ENCODE measurements around the gene TSPAN9.

TSPAN9 gene

DNA sequence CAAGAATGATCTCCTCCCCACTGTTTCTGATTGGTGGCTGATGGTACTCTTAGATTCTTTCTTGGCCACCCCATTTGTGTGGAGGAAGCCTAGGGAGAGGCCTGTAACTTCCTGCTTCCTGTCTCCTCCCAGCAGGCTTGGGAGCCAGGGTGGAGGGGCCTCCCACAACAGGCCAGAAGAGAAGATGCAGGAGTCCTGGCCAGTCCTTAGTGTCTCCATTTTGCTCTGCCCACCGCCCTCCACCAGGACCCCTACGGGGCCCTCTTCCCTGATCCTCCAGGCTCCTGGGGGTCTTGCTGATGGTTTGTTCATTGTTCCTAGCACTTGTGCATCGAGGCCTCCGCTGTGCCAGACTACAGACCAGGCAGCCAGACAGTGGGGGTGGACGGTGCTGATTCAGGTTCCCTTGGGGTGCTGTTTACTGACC is 6.8 kb downstream of the TSPAN9 start:
- H3K4me3 ChIP-seq (ENCODE audit: low read depth, low read length), result peak overlapping the region; percentile 18
- no peak overlapping the region for H3K9ac ChIP-seq (ENCODE audit: low read depth, low read length)
- no peaks in the 10 kb centered on the region for H3K27me3 ChIP-seq (ENCODE audit: control insufficient read depth, insufficient read depth, low read length)
- no peaks in the 10 kb centered on the region for H3K9me3 ChIP-seq (ENCODE audit: control insufficient read depth, insufficient read depth, low read length)
- no peaks in the 10 kb centered on the region for H3K36me3 ChIP-seq (ENCODE audit: control insufficient read depth, insufficient read depth, low read length)
- H3K4me1 ChIP-seq (ENCODE audit: control insufficient read depth, insufficient read depth, low read length), result peaks cover 11% of the 10 kb centered on the region

DNA sequence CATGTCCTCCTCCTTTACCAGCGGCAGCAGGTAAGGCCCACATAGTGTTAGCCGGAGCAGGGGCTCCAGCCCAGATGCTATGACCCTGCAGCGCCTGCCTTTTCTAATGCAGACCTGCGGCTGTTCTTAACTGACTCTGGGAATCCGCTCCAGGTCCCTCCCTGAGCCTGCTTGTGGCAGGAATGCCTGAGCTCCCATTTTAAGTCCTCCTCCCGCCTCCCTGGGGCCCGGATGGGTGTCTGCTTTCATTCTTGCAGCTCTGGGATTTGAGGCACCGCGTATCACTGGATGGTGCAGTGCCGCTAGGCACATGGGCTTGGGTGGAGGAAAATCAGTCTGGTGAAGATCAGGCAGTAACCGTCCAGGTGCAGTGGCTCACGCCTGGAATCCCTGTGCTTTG is 7.6 kb downstream of the TSPAN9 start:
- no peak overlapping the region for H3K4me3 ChIP-seq (ENCODE audit: low read depth, low read length)
- H3K9ac ChIP-seq (ENCODE audit: low read depth, low read length), result no peak overlapping the region
- H3K36me3 ChIP-seq (ENCODE audit: control insufficient read depth, insufficient read depth, low read length), result no peaks in the 10 kb centered on the region
- no peaks in the 10 kb centered on the region for H3K27me3 ChIP-seq (ENCODE audit: control insufficient read depth, insufficient read depth, low read length)
- peaks cover 11% of the 10 kb centered on the region for H3K4me1 ChIP-seq (ENCODE audit: control insufficient read depth, insufficient read depth, low read length)
- no peaks in the 10 kb centered on the region for H3K9me3 ChIP-seq (ENCODE audit: control insufficient read depth, insufficient read depth, low read length)

DNA sequence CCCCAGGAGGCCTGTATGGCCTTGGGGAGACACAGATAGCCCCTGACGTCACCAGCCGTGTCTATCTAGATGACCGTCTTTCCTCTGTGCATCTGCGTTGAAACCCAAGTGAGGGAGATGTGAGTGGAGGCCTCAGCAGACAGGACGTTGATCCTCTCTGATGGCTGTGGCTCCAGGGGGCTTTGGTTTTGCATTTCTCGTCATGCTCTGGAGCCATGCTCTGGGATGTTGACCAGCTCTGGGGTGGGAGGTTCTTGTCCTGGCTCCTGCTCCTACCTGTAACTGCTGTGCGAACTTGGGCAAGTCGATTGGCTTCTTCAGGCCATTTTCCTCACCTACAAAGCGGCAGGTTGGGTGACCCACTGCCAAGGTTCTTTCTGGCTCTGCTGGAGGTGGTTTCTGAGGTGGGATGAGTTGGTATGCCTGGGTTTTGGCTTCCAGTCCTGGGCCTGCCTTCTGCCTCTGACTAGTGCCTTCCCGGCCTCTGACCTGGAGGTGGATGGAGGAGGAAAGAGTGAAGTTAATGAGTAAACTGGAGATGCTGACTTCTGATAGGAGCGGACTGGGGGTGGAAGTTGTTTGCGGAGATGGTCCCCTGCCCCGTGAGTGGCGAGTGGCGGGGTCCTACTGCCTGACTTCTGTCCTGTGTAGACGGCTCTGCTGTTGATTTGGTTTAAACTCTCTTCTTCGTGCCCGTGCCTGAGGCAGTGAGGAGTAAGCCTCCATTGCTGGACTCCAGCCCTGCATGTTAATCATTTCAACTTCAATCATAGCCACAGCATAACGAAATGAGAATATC is 8.4 kb downstream of the TSPAN9 start:
- no peak overlapping the region for H3K4me3 ChIP-seq (ENCODE audit: low read depth, low read length)
- H3K9ac ChIP-seq (ENCODE audit: low read depth, low read length), result no peak overlapping the region
- H3K27me3 ChIP-seq (ENCODE audit: control insufficient read depth, insufficient read depth, low read length), result no peaks in the 10 kb centered on the region

DNA sequence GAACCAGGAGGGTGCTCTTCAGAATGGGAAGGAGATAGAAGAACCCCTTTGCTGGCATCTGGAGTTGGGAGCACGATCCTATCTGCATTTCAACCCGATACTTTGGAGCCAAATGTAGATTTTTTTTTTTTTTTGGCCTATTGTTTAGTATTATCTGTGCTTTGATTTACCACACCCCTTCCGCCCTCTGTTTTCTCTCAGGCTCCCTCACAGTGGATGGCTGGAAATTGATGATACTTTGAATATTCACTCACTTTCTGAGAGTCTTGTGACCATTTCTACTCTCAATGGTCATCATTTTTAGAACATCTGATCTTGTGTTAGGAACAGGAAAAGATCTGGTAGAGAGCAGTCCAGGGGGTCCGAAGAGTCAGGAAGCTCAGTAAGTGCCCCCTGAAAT is 9.0 kb downstream of the TSPAN9 start:
- peaks cover 11% of the 10 kb centered on the region for H3K4me1 ChIP-seq (ENCODE audit: control insufficient read depth, insufficient read depth, low read length)
- no peak overlapping the region for H3K4me3 ChIP-seq (ENCODE audit: low read depth, low read length)
- H3K27me3 ChIP-seq (ENCODE audit: control insufficient read depth, insufficient read depth, low read length), result no peaks in the 10 kb centered on the region
- H3K9me3 ChIP-seq (ENCODE audit: control insufficient read depth, insufficient read depth, low read length), result no peaks in the 10 kb centered on the region
- no peaks in the 10 kb centered on the region for H3K36me3 ChIP-seq (ENCODE audit: control insufficient read depth, insufficient read depth, low read length)
- no peak overlapping the region for H3K9ac ChIP-seq (ENCODE audit: low read depth, low read length)

More for the DNA sequence above, 8.4 kb downstream of the TSPAN9 start:
- Histone ChIP-seq H3K36me3 (ENCODE audit: control insufficient read depth, insufficient read depth, low read length) (no peaks in the 10 kb centered on the region), H3K4me1 (ENCODE audit: control insufficient read depth, insufficient read depth, low read length) (peaks cover 11% of the 10 kb centered on the region), H3K9me3 (ENCODE audit: control insufficient read depth, insufficient read depth, low read length) (no peaks in the 10 kb centered on the region)

DNA sequence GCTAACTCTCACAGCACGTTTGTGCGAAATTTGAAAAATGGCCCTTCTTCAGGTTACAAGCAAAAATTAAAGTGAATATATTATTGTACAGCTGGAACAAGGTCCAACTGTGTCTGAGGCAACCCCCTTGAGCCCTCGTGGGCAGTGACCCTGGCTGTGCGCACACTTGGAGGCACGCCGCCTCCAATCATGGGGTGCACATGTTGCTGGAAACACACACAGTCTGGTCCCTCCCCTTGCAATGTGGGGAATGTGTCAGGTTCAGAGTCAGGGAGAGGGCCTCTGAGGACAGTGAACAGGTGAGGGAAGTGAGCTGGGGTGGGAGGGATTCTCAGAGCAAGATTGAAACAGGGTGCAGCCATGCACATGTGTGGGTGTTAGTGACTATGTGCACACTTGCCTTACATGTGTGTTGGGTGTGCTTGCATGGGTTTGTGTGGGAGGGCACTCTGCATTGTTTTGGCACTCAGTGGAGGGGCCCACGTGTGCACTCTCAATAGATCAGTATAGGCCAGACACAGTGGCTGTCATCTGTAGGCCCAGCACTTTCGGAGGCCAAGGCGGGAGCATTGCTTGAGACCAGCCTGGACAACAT is 9.6 kb downstream of the TSPAN9 start:
- Histone ChIP-seq H3K9me3 (ENCODE audit: control insufficient read depth, insufficient read depth, low read length) (no peaks in the 10 kb centered on the region), H3K9ac (ENCODE audit: low read depth, low read length) (no peak overlapping the region), H3K4me3 (ENCODE audit: low read depth, low read length) (no peak overlapping the region), H3K36me3 (ENCODE audit: control insufficient read depth, insufficient read depth, low read length) (no peaks in the 10 kb centered on the region), H3K27me3 (ENCODE audit: control insufficient read depth, insufficient read depth, low read length) (no peaks in the 10 kb centered on the region), H3K4me1 (ENCODE audit: control insufficient read depth, insufficient read depth, low read length) (peaks cover 11% of the 10 kb centered on the region)

DNA sequence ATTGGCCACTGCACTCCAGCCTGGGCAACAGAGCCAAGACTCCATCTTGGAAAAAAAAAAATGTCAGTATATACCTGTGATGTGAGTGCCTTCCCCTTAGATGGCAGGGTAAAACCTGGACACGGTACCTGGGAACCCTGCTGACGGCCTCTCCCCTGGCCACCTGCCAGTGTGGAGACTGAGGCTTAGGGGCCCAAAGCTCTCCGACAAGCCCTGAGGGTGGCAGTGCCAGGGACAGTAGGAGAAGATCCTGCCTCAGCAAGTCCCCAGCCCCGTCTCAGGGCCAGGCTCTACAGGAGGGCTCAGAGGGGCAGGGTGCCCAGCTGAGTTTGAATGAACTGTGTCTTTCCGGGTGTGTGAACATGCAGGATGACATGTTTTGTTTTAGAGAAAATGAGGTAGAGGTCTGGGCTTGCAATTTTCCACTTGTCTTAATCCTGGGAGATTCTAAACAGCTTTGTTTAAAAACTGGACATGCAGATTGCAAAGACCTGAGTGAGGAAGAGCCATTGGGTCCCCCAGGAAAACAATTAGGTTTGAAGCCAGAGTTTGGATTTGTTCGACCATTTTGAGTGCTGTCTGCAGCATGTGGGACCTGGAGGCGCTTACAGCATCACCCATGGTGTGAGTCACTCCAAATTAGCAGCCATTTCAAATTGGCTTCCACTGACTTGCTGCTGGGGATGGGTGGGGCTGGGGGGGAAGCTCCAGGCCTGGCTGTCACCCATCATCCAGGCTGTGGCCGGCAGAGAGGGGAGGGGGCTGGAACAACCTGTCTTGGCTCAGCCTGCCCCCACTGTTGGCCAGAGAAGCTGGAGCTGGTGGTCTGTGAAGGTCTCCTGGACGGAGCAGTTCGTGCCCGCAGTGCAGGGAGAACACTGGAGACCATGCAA is 10.8 kb downstream of the TSPAN9 start:
- peaks cover 8% of the 10 kb centered on the region for H3K4me1 ChIP-seq (ENCODE audit: control insufficient read depth, insufficient read depth, low read length)
- no peak overlapping the region for H3K9ac ChIP-seq (ENCODE audit: low read depth, low read length)
- H3K36me3 ChIP-seq (ENCODE audit: control insufficient read depth, insufficient read depth, low read length), result no peaks in the 10 kb centered on the region
- H3K4me3 ChIP-seq (ENCODE audit: low read depth, low read length), result no peak overlapping the region
- H3K27me3 ChIP-seq (ENCODE audit: control insufficient read depth, insufficient read depth, low read length), result no peaks in the 10 kb centered on the region
- H3K9me3 ChIP-seq (ENCODE audit: control insufficient read depth, insufficient read depth, low read length), result no peaks in the 10 kb centered on the region

DNA sequence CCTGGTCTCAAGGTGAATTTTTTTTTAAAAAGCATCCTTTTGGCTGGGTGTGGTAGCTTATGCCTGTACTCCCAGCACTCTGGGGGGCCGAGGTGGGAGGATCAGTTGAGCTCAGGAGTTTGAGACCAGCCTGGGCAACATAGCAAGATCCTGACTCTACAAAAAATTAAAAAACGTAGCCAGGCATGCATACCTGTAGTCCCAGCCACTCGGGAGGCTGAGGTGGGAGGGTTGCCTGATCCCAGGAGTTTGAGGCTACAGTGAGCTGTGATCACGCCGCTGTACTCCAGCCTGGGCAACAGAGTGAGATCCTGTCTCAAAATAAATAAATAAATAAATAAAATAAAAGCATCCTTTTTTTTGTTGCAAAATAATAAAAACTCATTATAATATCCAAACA is 12.4 kb downstream of the TSPAN9 start:
- Histone ChIP-seq H3K4me3 (ENCODE audit: low read depth, low read length) (no peak overlapping the region), H3K36me3 (ENCODE audit: control insufficient read depth, insufficient read depth, low read length) (no peaks in the 10 kb centered on the region), H3K4me1 (ENCODE audit: control insufficient read depth, insufficient read depth, low read length) (peaks cover under 1% of the 10 kb centered on the region), H3K9me3 (ENCODE audit: control insufficient read depth, insufficient read depth, low read length) (no peaks in the 10 kb centered on the region), H3K27me3 (ENCODE audit: control insufficient read depth, insufficient read depth, low read length) (no peaks in the 10 kb centered on the region), H3K9ac (ENCODE audit: low read depth, low read length) (no peak overlapping the region)

DNA sequence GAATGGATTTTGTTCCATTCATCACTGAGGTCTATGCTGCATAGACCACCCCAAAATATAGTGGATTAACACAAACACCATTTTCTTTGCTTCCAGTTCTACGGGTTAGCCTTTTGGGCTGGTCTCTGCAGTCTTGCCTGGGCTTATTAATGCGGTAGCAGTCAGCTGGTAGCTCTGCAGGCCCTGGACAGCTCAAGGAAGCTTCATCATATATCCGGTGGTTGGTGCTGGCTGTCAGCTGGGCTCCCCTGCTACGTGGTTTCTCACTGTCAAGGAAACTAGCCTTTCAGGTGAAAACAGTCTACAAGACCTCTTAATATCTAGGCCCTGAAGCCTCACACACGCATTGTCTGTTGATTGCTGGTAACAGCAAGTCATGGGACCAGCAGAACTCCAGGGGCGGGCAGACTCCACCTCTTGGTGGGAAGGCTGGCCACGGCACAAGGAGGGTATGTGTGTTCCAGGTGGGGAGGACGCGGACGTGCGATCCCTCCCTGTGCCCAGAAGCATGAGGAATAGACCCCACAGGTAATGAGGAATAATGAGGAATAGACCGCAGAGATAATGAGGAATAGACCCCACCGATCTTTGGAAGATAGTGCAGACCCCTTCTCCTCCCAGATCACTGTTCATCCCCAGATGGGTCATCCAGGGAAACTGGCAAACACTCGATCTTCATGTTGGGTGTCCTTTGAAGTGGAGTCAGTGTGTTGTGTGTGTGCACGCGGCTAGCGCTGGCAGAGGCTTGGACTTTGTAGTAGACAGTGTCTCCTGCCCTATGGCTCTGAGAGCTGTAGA is 13.3 kb downstream of the TSPAN9 start:
- no peak overlapping the region for H3K4me3 ChIP-seq (ENCODE audit: low read depth, low read length)
- no peaks in the 10 kb centered on the region for H3K9me3 ChIP-seq (ENCODE audit: control insufficient read depth, insufficient read depth, low read length)
- H3K4me1 ChIP-seq (ENCODE audit: control insufficient read depth, insufficient read depth, low read length), result no peaks in the 10 kb centered on the region
- H3K36me3 ChIP-seq (ENCODE audit: control insufficient read depth, insufficient read depth, low read length), result no peaks in the 10 kb centered on the region
- H3K27me3 ChIP-seq (ENCODE audit: control insufficient read depth, insufficient read depth, low read length), result no peaks in the 10 kb centered on the region
- H3K9ac ChIP-seq (ENCODE audit: low read depth, low read length), result no peak overlapping the region

DNA sequence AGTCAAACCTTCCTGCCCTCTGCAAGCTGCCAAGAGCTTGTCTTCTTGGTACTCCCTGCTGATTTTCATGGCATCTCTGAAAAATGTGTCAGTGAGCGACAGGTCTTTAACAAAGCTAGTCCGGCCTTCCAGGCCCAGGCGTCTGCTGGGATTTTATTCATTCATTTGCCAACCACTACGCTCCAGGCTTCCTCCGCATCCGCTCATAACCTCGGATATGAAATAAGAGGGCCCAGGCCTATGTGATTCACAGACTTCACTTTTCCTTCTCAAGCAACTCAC is 13.8 kb downstream of the TSPAN9 start:
- H3K9me3 ChIP-seq (ENCODE audit: control insufficient read depth, insufficient read depth, low read length), result no peaks in the 10 kb centered on the region
- H3K9ac ChIP-seq (ENCODE audit: low read depth, low read length), result no peak overlapping the region
- no peaks in the 10 kb centered on the region for H3K27me3 ChIP-seq (ENCODE audit: control insufficient read depth, insufficient read depth, low read length)
- no peak overlapping the region for H3K4me3 ChIP-seq (ENCODE audit: low read depth, low read length)
- no peaks in the 10 kb centered on the region for H3K36me3 ChIP-seq (ENCODE audit: control insufficient read depth, insufficient read depth, low read length)
- no peaks in the 10 kb centered on the region for H3K4me1 ChIP-seq (ENCODE audit: control insufficient read depth, insufficient read depth, low read length)

DNA sequence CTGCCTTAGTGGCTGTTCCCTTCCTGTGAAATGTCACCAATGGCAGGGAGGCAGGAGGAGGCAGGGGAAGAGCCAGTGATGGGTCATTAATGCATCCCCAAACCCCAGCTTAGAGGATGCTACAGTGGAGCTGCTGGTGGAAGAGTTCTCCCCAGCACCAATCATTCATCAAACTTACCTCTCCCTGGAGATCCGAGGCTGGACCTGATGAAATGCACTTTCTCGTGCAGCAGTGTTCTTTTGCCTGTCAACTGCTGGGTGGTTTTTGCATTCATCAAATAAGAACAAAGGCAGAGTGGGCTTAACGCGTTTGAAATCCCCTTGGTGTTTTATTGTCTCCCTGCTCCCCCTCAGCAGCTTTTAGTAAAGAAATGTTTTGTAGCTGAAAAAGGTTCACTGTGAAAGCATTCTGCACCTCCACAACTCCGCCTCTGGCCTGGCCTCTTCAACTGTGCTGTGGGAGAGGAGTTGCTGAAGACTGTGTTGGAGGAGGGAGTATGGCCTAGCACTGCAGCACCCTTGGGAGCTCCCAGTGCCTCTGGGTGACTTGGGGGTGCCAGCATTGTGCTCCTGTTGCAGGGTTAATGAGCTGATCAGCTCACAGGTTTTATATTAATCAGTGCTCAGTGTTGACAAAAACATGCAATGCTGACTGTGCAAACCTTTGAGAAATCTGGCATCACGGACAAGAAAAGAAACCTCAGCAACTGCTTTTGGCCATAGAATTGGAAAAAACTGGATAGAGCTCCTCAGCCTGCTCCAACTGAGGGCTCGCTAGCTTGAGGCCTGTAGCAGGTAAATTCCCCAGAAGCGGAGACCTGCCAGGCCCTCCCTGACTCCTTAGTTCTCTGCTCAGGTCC is 14.4 kb downstream of the TSPAN9 start:
- Histone ChIP-seq H3K27me3 (ENCODE audit: control insufficient read depth, insufficient read depth, low read length) (no peaks in the 10 kb centered on the region), H3K36me3 (ENCODE audit: control insufficient read depth, insufficient read depth, low read length) (no peaks in the 10 kb centered on the region), H3K9me3 (ENCODE audit: control insufficient read depth, insufficient read depth, low read length) (no peaks in the 10 kb centered on the region), H3K4me3 (ENCODE audit: low read depth, low read length) (no peak overlapping the region), H3K4me1 (ENCODE audit: control insufficient read depth, insufficient read depth, low read length) (no peaks in the 10 kb centered on the region), H3K9ac (ENCODE audit: low read depth, low read length) (no peak overlapping the region)

DNA sequence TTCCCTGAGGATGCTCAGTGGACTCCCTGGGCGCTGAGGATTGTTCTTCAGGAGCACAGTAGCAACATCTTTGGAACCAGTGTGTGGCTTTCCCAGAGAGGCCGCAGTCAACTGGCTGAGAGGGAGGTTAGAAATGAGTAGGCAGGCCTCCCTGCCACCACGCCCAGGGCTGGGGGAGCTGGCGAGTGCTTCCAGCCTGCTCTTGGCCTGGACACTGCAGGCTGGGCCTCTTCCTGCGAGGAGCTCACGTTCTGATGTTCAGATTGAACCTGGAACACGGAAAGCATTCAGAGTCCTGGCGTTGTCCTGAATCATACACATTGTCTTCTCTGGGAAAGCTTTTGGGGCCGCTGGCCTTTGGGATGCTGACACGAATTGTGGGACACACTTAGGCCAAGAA is 15.6 kb downstream of the TSPAN9 start:
- no peaks in the 10 kb centered on the region for H3K36me3 ChIP-seq (ENCODE audit: control insufficient read depth, insufficient read depth, low read length)
- no peaks in the 10 kb centered on the region for H3K27me3 ChIP-seq (ENCODE audit: control insufficient read depth, insufficient read depth, low read length)
- H3K4me1 ChIP-seq (ENCODE audit: control insufficient read depth, insufficient read depth, low read length), result no peaks in the 10 kb centered on the region
- no peak overlapping the region for H3K9ac ChIP-seq (ENCODE audit: low read depth, low read length)
- H3K4me3 ChIP-seq (ENCODE audit: low read depth, low read length), result no peak overlapping the region
- H3K9me3 ChIP-seq (ENCODE audit: control insufficient read depth, insufficient read depth, low read length), result no peaks in the 10 kb centered on the region

All from iPS-15b (cell line).